ENCODE data around the gene CALHM2.
"Not testable (repeated sequence)": the region's sequence is repeated elsewhere in the genome, so short reads cannot be mapped to it uniquely, and the experiment has no call there.

Gene CALHM2

GRCh38 chr10:103451831-103452505 is at the start of gene CALHM2:
CALHM2 (minus strand) TSS chr10:103452370; CDS start chr10:103449941, 2,429 bp downstream.
- DNase-seq (ENCODE audit: low spot score): peak; percentile 85

- no peak for DNase-seq (ENCODE audit: low spot score)
These were observed 49.0 kb upstream of the CALHM2 start for GRCh38 chr10:103501186-103501585.

GRCh38 chr10:103500481-103500880 is 48.3 kb upstream of the CALHM2 start:
- no peak for DNase-seq (ENCODE audit: low spot score)

GRCh38 chr10:103499881-103500280 is 47.7 kb upstream of the CALHM2 start:
- DNase-seq (ENCODE audit: low spot score): no peak

- DNase-seq (ENCODE audit: low spot score): no peak
These were observed 46.9 kb upstream of the CALHM2 start for GRCh38 chr10:103498936-103499638.

- DNase-seq (ENCODE audit: low spot score): no peak
These were observed 45.2 kb upstream of the CALHM2 start for GRCh38 chr10:103497161-103497915.

- DNase-seq (ENCODE audit: low spot score): no peak
These were observed 43.2 kb upstream of the CALHM2 start for GRCh38 chr10:103495321-103495720.

- DNase-seq (ENCODE audit: low spot score): peak; percentile 42
These were observed 42.0 kb upstream of the CALHM2 start for GRCh38 chr10:103493916-103494877.

GRCh38 chr10:103493362-103493915 is 41.3 kb upstream of the CALHM2 start, which contains the start of gene NEURL1:
NEURL1 (plus strand) TSS chr10:103493705; CDS start chr10:103494388, 683 bp downstream.
- DNase-seq (ENCODE audit: low spot score): peak; percentile 45

GRCh38 chr10:103492655-103493261 is 40.6 kb upstream of the CALHM2 start:
- no peak for DNase-seq (ENCODE audit: low spot score)

GRCh38 chr10:103491729-103492364 is 39.7 kb upstream of the CALHM2 start:
- no peak for DNase-seq (ENCODE audit: low spot score)

- no peak for DNase-seq (ENCODE audit: low spot score)
These were observed 38.8 kb upstream of the CALHM2 start for GRCh38 chr10:103490986-103491314.

GRCh38 chr10:103487410-103487708 is 35.2 kb upstream of the CALHM2 start:
- no peak for DNase-seq (ENCODE audit: low spot score)

- not testable (repeated sequence) for DNase-seq (ENCODE audit: low spot score)
These were observed 34.7 kb upstream of the CALHM2 start for GRCh38 chr10:103486635-103487409.

- DNase-seq (ENCODE audit: low spot score): peak; percentile 69
These were observed 29.9 kb upstream of the CALHM2 start for GRCh38 chr10:103481974-103482531.

- DNase-seq (ENCODE audit: low spot score): no peak
These were observed 28.4 kb upstream of the CALHM2 start for GRCh38 chr10:103480521-103480920.

GRCh38 chr10:103479135-103479534 is 27.0 kb upstream of the CALHM2 start, which contains the start of gene CALHM3:
CALHM3 (minus strand) TSS chr10:103479240; CDS start chr10:103479032, 208 bp downstream.
- no peak for DNase-seq (ENCODE audit: low spot score)

- no peak for DNase-seq (ENCODE audit: low spot score)
These were observed 26.5 kb upstream of the CALHM2 start for GRCh38 chr10:103478671-103479070.

GRCh38 chr10:103476046-103476768 is 24.0 kb upstream of the CALHM2 start:
- no peak for DNase-seq (ENCODE audit: low spot score)

Data from germinal center (tissue), 1 donor.